KOPT-K1 (cell line): ENCODE data around the gene TMEM239.
"Not testable (repeated sequence)": the region's sequence is repeated elsewhere in the genome, so short reads cannot be mapped to it uniquely, and the experiment has no call there.

Experiments used
- H3K27ac ChIP-seq: fragments of 200-600 bp; sonication (generic); 2 replicates; pipeline ENCODE4 v1.5.1; 2016; ENCODE audit warnings: antibody characterized with exemption, mild to moderate bottlenecking, low read depth, low read length; ENCODE audit not compliant: poor library complexity, severe bottlenecking
- H3K36me3 ChIP-seq: fragments of 200-600 bp; sonication (generic); 2 replicates; pipeline ENCODE4 v1.5.1; 2017; ENCODE audit warnings: antibody characterized with exemption, mild to moderate bottlenecking, low read length, moderate library complexity; ENCODE audit not compliant: insufficient read depth
- H3K9me3 ChIP-seq: fragments of 200-600 bp; sonication (generic); 2 replicates; pipeline ENCODE4 v1.5.1; 2017; ENCODE audit warnings: antibody characterized with exemption, low read length, mild to moderate bottlenecking; ENCODE audit not compliant: insufficient read depth, poor library complexity, severe bottlenecking

Gene TMEM239

GRCh38 chr20:2807019-2807418 is 9.1 kb upstream of the TMEM239 start:
- Histone ChIP-seq H3K27ac (no peak overlapping the region), H3K36me3 (no peaks in the 10 kb centered on the region), H3K9me3 (peaks cover 3% of the 10 kb centered on the region)

GRCh38 chr20:2807929-2808328 is 8.2 kb upstream of the TMEM239 start:
- not testable (repeated sequence) for H3K9me3 ChIP-seq, H3K36me3 ChIP-seq, H3K27ac ChIP-seq

DNA sequence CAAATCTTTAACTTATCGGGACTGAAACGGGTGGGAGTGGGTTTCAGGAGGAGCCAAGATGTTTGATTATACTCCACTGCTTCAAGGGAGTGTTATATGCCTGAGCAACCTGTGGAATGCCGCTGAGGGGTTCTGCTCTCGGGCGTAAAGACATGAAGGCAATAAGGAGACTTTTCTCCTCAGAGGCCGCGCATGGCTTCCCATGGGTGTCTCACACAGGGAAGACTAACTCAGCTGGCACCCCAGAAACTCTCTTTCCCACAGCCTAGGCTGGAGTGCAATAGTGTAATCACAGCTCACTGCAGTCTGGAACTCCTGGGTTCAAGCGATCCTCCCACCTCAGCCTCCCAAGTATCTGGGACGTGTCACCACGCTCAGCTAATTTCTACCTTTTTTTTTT is 6.5 kb upstream of the TMEM239 start:
- Histone ChIP-seq H3K36me3 (no peaks in the 10 kb centered on the region), H3K27ac (no peak overlapping the region), H3K9me3 (peaks cover 10% of the 10 kb centered on the region)

DNA sequence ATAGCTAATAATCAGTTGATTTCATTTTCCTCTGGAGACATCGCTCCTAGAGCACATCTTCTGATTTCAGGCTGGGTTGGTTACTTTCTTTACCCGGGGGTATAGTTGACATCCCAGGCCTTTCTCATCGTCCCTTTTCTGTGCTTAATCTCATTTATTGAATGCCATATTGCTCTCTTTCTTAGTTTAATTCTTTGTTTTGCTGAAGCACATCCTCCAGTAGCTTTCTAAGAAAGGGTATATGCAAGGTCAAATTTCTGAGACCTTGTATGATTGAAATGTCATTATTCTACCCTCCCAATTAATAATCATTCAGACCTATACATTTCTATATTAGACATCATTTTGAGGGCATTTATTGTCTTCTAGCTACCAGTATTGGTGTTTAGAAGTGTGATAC is 4.0 kb upstream of the TMEM239 start:
- no peak overlapping the region for H3K27ac ChIP-seq
- H3K36me3 ChIP-seq: no peaks in the 10 kb centered on the region
- peaks cover 10% of the 10 kb centered on the region for H3K9me3 ChIP-seq

GRCh38 chr20:2814076-2814475 is 2.1 kb upstream of the TMEM239 start:
- H3K27ac ChIP-seq: no peak overlapping the region
- H3K9me3 ChIP-seq: peaks cover 10% of the 10 kb centered on the region
- H3K36me3 ChIP-seq: no peaks in the 10 kb centered on the region

DNA sequence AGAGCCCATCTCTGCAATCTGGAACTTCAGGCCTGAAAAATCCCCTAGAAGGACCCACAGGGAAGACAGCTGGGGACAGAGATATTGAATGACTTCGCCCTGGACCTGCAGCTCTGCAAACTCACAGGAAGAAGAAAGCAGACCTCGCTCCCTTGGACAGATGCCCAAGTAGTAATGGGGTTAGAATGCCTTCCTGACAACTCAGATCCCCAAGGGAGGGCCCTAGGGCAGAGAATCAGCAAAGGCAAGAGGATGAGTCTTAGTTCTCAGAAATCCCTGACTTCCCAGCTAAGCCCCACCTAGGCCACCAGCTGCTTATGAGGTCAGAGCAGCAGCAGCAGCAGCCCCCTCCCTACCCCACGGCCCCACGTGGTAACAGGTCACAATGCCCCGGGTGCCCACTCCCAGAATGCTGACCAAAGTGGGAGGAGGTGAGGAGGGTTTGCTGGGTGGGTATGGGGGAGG is 1.5 kb upstream of the TMEM239 start, which contains the start of gene C20orf141:
Gene C20orf141, plus strand, starts transcription at position 401 of the 465 bp plus-strand sequence. CDS start 198 bp downstream, outside the sequence.
- peaks cover 10% of the 10 kb centered on the region for H3K9me3 ChIP-seq
- no peak within 1 kb of the TSS for H3K27ac ChIP-seq
- no peaks in the 10 kb centered on the region for H3K36me3 ChIP-seq

DNA sequence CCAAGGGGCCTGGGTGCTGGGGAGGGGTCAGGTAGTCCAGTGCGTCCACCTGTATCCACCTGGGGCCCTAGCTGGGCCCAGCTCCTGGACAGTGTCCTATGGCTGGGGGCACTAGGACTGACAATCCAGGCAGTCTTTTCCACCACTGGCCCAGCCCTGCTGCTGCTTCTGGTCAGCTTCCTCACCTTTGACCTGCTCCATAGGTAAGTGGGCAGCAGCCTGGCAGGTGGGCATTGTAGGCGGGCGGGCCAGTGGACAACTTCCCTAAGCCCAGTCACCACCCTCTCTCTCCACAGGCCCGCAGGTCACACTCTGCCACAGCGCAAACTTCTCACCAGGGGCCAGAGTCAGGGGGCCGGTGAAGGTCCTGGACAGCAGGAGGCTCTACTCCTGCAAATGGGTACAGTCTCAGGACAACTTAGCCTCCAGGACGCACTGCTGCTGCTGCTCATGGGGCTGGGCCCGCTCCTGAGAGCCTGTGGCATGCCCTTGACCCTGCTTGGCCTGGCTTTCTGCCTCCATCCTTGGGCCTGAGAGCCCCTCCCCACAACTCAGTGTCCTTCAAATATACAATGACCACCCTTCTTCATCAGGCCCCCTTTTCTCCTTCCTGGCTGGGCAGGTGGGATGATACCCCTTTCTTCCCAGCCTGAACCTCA is 793 bp upstream of the TMEM239 start:
- H3K36me3 ChIP-seq: no peaks in the 10 kb centered on the region
- no peak overlapping the region for H3K27ac ChIP-seq
- peaks cover 10% of the 10 kb centered on the region for H3K9me3 ChIP-seq

- H3K27ac ChIP-seq: no peak overlapping the region
- peaks cover 9% of the 10 kb centered on the region for H3K9me3 ChIP-seq
- H3K36me3 ChIP-seq: no peaks in the 10 kb centered on the region
Measured at GRCh38 chr20:2816583-2817340, 598 bp downstream of the TMEM239 start.

DNA sequence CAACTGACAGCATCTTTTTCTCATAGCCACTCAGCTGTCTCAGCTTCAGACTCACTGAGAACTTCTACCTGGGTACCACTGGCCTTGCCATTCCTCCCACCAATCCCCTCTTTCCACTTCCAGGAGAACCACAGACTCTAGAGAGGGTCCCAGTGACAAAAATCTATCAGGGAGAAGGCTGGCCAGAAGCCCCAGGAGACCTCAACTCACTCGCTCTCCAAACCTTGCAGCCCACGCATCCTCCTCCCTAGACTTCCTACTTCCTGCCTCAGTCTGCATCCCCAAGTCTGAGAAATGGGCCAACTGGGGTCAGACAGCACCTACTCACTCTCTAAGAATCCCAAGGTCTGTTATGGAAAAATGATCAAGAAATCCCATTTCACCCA is 1.2 kb downstream of the TMEM239 start:
- Histone ChIP-seq H3K36me3 (no peaks in the 10 kb centered on the region), H3K27ac (no peak overlapping the region), H3K9me3 (peaks cover 4% of the 10 kb centered on the region)

DNA sequence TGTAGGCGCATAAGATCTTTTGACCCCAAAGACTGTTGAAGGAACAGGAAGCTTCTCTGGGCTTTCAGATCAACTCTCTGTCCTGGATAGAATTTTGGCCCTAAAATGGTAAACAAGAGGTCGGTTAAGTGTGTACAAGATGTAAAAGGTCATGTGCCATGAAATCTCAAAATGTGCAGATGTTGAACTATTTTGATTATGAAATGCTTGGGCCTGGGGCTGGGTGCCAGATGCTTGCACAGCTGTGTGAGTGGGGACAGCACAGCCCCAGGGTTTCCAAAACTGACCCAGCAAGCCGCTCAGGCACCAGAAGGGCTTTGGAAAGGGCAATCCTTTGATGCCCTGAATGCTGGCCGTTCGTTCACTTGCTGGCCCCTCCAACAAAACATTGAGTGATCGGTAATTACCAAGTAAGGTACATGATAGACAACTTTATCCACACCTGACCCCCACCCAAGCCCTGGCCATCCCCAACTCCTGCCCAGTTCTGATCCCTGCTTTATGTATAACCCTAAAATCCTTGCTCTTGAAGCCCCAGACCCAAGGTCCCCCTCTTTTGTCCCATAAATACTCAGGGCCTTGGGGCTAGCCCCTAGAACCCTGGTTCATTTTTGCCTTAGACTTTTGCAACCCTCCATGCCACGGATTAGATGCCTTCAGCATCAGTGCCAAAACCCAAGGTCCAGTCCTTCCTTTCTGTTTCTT is 1.9 kb downstream of the TMEM239 start:
- H3K9me3 ChIP-seq: no peaks in the 10 kb centered on the region
- no peaks in the 10 kb centered on the region for H3K36me3 ChIP-seq
- no peak overlapping the region for H3K27ac ChIP-seq

GRCh38 chr20:2820084-2820895 is 4.1 kb downstream of the TMEM239 start:
- Histone ChIP-seq H3K36me3 (no peaks in the 10 kb centered on the region), H3K9me3 (no peaks in the 10 kb centered on the region), H3K27ac (no peak overlapping the region)

- Histone ChIP-seq H3K27ac (no peak overlapping the region), H3K9me3 (no peaks in the 10 kb centered on the region), H3K36me3 (no peaks in the 10 kb centered on the region)
Measured at GRCh38 chr20:2820896-2821869, 5.0 kb downstream of the TMEM239 start.

DNA sequence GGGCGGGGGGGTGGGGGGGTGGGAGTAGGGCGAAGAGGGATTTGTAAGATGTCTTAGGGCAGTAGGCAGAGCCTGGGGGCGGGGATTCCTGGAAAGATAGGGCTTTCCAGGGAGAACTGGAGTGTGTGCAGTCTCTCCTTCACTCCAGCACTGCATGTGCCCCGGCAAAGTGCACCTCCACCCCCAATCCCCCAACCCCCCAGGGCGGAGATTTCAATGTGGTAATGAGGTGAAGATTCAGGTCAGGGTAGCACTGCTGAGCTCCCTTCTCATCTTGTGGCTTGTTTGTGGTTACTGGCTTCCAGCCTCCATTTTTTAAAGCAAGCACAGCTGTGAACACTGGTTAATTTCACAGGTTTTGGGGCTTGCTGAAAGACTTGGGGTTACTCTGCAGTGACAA is 5.9 kb downstream of the TMEM239 start:
- Histone ChIP-seq H3K9me3 (no peaks in the 10 kb centered on the region), H3K36me3 (no peaks in the 10 kb centered on the region), H3K27ac (no peak overlapping the region)

- H3K36me3 ChIP-seq: no peaks in the 10 kb centered on the region
- no peaks in the 10 kb centered on the region for H3K9me3 ChIP-seq
- no peak overlapping the region for H3K27ac ChIP-seq
Measured at GRCh38 chr20:2825761-2826160, 9.6 kb downstream of the TMEM239 start.
